ENCODE measurements around the gene GSDMA.
"Not testable (repeated sequence)": the region's sequence is repeated elsewhere in the genome, so short reads cannot be mapped to it uniquely, and the experiment has no call there.

The GSDMA gene

DNA sequence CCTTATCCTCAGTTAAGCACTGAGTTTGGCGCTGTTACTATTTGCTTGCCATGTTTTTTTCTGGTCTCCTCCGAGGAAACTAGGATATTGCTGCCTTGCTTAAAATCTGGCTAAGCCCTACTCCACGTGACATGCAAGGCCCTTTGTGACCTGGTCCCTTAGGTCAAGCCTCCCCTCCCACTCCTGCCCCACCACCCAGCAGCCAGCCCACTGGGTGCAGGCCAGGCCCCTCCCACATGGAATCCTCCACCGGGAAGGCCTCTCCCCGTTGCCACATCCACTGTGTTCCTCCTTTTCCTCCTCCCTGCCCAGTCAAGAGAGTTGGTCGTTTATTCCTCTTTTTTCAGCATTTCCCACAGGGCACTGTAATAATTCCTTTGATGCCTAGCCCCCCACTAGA, 34.0 kb downstream of the GSDMA start:
- Histone ChIP-seq H3K36me3 (replicated peaks; ENCODE audit: low read depth, low read length) (peaks cover 46% of the 10 kb centered on the region), H3K79me2 (ENCODE audit: low read length) (no peaks in the 10 kb centered on the region), H3K27ac (ENCODE audit: low read length) (no peak overlapping the region), H3K9me3 (ENCODE audit: insufficient read depth, low read length) (no peaks in the 10 kb centered on the region), H3K4me2 (ENCODE audit: low read length) (no peak overlapping the region), H3K4me3 (ENCODE audit: low read length) (no peak overlapping the region), H2AFZ (ENCODE audit: low read depth, low read length) (no peak overlapping the region), H4K20me1 (ENCODE audit: insufficient read depth, low read length) (no peaks in the 10 kb centered on the region), H3K4me1 (ENCODE audit: low read length) (no peaks in the 10 kb centered on the region), H3K27me3 (ENCODE audit: low read depth, low read length) (no peaks in the 10 kb centered on the region), H3K9ac (ENCODE audit: low read length) (no peak overlapping the region)
- TF ChIP-seq, protein P1, sequence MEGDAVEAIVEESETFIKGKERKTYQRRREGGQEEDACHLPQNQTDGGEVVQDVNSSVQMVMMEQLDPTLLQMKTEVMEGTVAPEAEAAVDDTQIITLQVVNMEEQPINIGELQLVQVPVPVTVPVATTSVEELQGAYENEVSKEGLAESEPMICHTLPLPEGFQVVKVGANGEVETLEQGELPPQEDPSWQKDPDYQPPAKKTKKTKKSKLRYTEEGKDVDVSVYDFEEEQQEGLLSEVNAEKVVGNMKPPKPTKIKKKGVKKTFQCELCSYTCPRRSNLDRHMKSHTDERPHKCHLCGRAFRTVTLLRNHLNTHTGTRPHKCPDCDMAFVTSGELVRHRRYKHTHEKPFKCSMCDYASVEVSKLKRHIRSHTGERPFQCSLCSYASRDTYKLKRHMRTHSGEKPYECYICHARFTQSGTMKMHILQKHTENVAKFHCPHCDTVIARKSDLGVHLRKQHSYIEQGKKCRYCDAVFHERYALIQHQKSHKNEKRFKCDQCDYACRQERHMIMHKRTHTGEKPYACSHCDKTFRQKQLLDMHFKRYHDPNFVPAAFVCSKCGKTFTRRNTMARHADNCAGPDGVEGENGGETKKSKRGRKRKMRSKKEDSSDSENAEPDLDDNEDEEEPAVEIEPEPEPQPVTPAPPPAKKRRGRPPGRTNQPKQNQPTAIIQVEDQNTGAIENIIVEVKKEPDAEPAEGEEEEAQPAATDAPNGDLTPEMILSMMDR (IDR thresholded peaks at IDR 0.05; ENCODE audit: low read depth, low read length): no peak
- TF ChIP-seq EZH2phosphoT487 (IDR thresholded peaks at IDR 0.05; ENCODE audit: low read depth): no peak

DNA sequence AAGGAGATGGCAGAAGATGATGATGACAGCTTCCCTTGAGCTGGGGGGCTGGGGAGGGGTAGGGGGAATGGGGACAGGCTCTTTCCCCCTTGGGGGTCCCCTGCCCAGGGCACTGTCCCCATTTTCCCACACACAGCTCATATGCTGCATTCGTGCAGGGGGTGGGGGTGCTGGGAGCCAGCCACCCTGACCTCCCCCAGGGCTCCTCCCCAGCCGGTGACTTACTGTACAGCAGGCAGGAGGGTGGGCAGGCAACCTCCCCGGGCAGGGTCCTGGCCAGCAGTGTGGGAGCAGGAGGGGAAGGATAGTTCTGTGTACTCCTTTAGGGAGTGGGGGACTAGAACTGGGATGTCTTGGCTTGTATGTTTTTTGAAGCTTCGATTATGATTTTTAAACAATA, 34.7 kb downstream of the GSDMA start:
- Histone ChIP-seq H3K4me3 (ENCODE audit: low read length) (no peak overlapping the region), H3K9ac (ENCODE audit: low read length) (no peak overlapping the region), H3K4me2 (ENCODE audit: low read length) (no peak overlapping the region), H3K27me3 (ENCODE audit: low read depth, low read length) (no peaks in the 10 kb centered on the region), H4K20me1 (ENCODE audit: insufficient read depth, low read length) (no peaks in the 10 kb centered on the region), H3K9me3 (ENCODE audit: insufficient read depth, low read length) (no peaks in the 10 kb centered on the region), H3K4me1 (ENCODE audit: low read length) (no peaks in the 10 kb centered on the region), H2AFZ (ENCODE audit: low read depth, low read length) (no peak overlapping the region), H3K36me3 (replicated peaks; ENCODE audit: low read depth, low read length) (peaks cover 40% of the 10 kb centered on the region), H3K79me2 (ENCODE audit: low read length) (no peaks in the 10 kb centered on the region), H3K27ac (ENCODE audit: low read length) (no peak overlapping the region)
- TF ChIP-seq EZH2phosphoT487 (IDR thresholded peaks at IDR 0.05; ENCODE audit: low read depth): no peak
- TF ChIP-seq, protein P1 (IDR thresholded peaks at IDR 0.05; ENCODE audit: low read depth, low read length): no peak

DNA sequence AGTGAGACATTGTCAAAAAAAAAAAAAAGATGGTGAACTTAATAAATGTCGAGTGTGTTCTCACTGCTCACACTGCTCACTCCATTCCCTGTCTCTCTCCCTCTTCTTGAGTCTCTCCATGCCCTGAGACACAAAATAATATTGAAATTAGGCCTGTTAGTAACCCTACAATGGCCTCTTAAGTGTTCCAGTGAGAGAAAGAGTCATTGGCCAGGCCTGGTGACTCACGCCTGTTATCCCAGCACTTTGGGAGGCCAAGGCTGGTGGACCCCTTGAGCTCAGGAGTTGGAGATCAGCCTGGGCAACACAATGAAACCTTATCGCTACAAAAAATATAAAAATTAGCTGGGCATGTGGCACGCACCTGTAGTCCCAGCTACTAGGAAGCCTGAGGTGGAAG, 36.3 kb downstream of the GSDMA start:
- no peak overlapping the region for H3K4me2 ChIP-seq (ENCODE audit: low read length)
- no peak overlapping the region for H3K27ac ChIP-seq (ENCODE audit: low read length)
- H3K4me1 ChIP-seq (ENCODE audit: low read length): no peaks in the 10 kb centered on the region
- H3K9ac ChIP-seq (ENCODE audit: low read length): no peak overlapping the region
- H3K36me3 ChIP-seq (replicated peaks; ENCODE audit: low read depth, low read length): peaks cover 27% of the 10 kb centered on the region
- H3K27me3 ChIP-seq (ENCODE audit: low read depth, low read length): no peaks in the 10 kb centered on the region
- no peak overlapping the region for H2AFZ ChIP-seq (ENCODE audit: low read depth, low read length)
- H3K4me3 ChIP-seq (ENCODE audit: low read length): no peak overlapping the region
- no peak for TF ChIP-seq EZH2phosphoT487 (IDR thresholded peaks at IDR 0.05; ENCODE audit: low read depth)
- TF ChIP-seq, protein P1 (IDR thresholded peaks at IDR 0.05; ENCODE audit: low read depth, low read length): no peak
- H3K9me3 ChIP-seq (ENCODE audit: insufficient read depth, low read length): no peaks in the 10 kb centered on the region
- no peaks in the 10 kb centered on the region for H4K20me1 ChIP-seq (ENCODE audit: insufficient read depth, low read length)
- no peaks in the 10 kb centered on the region for H3K79me2 ChIP-seq (ENCODE audit: low read length)

DNA sequence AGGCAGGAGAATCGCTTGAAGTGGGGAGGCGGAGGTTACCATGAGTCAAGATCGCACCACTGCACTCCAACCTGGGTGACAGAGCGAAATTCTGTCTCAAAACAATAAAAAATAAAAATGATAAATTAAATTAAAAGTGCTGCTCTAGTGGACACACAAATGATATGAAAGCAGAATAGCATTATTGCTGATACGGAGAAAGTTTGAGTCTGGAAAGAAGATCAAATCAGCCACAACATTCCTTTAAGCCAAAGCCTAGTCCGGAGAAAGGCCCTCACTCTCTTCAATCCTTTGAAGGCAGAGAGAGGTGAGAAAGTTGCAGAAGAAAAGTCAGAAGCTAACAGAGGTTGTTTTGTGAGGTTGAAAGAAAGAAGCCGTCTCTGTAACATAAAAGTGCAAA, 37.4 kb downstream of the GSDMA start:
- Histone ChIP-seq H3K9me3 (ENCODE audit: insufficient read depth, low read length) (no peaks in the 10 kb centered on the region), H2AFZ (ENCODE audit: low read depth, low read length) (no peak overlapping the region), H3K9ac (ENCODE audit: low read length) (no peak overlapping the region)

DNA sequence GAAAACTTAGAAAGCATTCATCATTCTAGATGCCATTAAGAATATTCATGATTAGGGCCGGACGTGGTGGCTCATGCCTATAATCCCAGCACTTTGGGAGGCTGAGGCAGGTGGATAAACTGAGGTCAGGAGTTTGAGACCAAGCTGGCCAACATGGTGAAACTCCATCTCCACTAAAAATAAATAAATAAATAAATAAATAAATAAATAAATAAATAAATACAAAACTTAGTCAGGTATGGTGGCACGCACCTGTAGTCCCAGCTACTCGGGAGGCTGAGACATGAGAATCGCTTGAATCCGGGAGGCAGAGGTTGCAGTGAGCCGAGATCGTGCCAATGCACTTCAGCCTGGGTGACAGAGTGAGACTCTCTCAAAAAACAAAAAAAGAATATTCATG, 38.5 kb downstream of the GSDMA start:
- not testable (repeated sequence) for H3K9ac ChIP-seq (ENCODE audit: low read length); H3K4me3 ChIP-seq (ENCODE audit: low read length); H3K9me3 ChIP-seq (ENCODE audit: insufficient read depth, low read length); H3K27ac ChIP-seq (ENCODE audit: low read length); H3K36me3 ChIP-seq (replicated peaks; ENCODE audit: low read depth, low read length); H3K4me2 ChIP-seq (ENCODE audit: low read length); H3K4me1 ChIP-seq (ENCODE audit: low read length); H2AFZ ChIP-seq (ENCODE audit: low read depth, low read length); H4K20me1 ChIP-seq (ENCODE audit: insufficient read depth, low read length); H3K79me2 ChIP-seq (ENCODE audit: low read length); H3K27me3 ChIP-seq (ENCODE audit: low read depth, low read length)

More for the DNA sequence above, 37.4 kb downstream of the GSDMA start:
- no peak overlapping the region for H3K27ac ChIP-seq (ENCODE audit: low read length)
- no peak overlapping the region for H3K4me2 ChIP-seq (ENCODE audit: low read length)
- no peaks in the 10 kb centered on the region for H3K79me2 ChIP-seq (ENCODE audit: low read length)
- peaks cover 16% of the 10 kb centered on the region for H3K36me3 ChIP-seq (replicated peaks; ENCODE audit: low read depth, low read length)
- TF ChIP-seq, protein P1 (IDR thresholded peaks at IDR 0.05; ENCODE audit: low read depth, low read length): no peak
- TF ChIP-seq EZH2phosphoT487 (IDR thresholded peaks at IDR 0.05; ENCODE audit: low read depth): no peak
- H3K4me1 ChIP-seq (ENCODE audit: low read length): no peaks in the 10 kb centered on the region
- no peak overlapping the region for H3K4me3 ChIP-seq (ENCODE audit: low read length)
- no peaks in the 10 kb centered on the region for H3K27me3 ChIP-seq (ENCODE audit: low read depth, low read length)
- H4K20me1 ChIP-seq (ENCODE audit: insufficient read depth, low read length): no peaks in the 10 kb centered on the region
